ENCODE results near the gene FLOT2. TPM values are rescaled to one million over a fixed set of nuclear protein-coding genes. Genes with fewer than 3 reads are reported as not detected.
"Not testable (repeated sequence)": the region's sequence is repeated elsewhere in the genome, so short reads cannot be mapped to it uniquely, and the experiment has no call there.

FLOT2 gene
- total RNA-seq, 2 experiments from 2014 or later: 79.7 to 85.1 TPM

GRCh38 chr17:28878981-28879380 lies 18.6 kb downstream of the FLOT2 start:
- Histone ChIP-seq H3K9me3 (ENCODE audit: control insufficient read depth in 1 of 2, insufficient read depth in 1 of 2, low read length in 2 of 2) (no peaks in the 10 kb centered on the region), H3K27ac (ENCODE audit: low read depth in 1 of 2, low read length in 2 of 2) (no peak overlapping the region), H3K4me3 (ENCODE audit: low read length) (no peak overlapping the region), H3K27me3 (ENCODE audit: control insufficient read depth in 1 of 2, insufficient read depth in 2 of 2, low read length in 2 of 2) (no peaks in the 10 kb centered on the region), H3K4me1 (ENCODE audit: insufficient read depth, low read length) (no peaks in the 10 kb centered on the region), H3K36me3 (ENCODE audit: insufficient read depth, low read length) (peaks cover 60% of the 10 kb centered on the region)
- no peaks in the 10 kb centered on the region for H3K9me3 Mint-ChIP-seq
- no peaks in the 10 kb centered on the region for H3K27me3 Mint-ChIP-seq
- H3K4me3 Mint-ChIP-seq: no peak overlapping the region
- DNase-seq (no peak), ATAC-seq (ENCODE audit: poor library complexity) (no peak)
- H3K27ac Mint-ChIP-seq: no peak overlapping the region
- ChIA-PET POLR2A (interaction anchor here (1.4 kb wide), 1 partner anchor 8 kb away, joined by 4 read pairs; no protein-coding TSS in a partner anchor), CTCF (interaction anchor here (0.7 kb wide), 1 partner anchor 17 kb away, joined by 3 read pairs; no protein-coding TSS in a partner anchor)
- TF ChIP-seq, protein P1, sequence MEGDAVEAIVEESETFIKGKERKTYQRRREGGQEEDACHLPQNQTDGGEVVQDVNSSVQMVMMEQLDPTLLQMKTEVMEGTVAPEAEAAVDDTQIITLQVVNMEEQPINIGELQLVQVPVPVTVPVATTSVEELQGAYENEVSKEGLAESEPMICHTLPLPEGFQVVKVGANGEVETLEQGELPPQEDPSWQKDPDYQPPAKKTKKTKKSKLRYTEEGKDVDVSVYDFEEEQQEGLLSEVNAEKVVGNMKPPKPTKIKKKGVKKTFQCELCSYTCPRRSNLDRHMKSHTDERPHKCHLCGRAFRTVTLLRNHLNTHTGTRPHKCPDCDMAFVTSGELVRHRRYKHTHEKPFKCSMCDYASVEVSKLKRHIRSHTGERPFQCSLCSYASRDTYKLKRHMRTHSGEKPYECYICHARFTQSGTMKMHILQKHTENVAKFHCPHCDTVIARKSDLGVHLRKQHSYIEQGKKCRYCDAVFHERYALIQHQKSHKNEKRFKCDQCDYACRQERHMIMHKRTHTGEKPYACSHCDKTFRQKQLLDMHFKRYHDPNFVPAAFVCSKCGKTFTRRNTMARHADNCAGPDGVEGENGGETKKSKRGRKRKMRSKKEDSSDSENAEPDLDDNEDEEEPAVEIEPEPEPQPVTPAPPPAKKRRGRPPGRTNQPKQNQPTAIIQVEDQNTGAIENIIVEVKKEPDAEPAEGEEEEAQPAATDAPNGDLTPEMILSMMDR (IDR thresholded peaks at IDR 0.05): no peak
- peaks cover 65% of the 10 kb centered on the region for H3K36me3 Mint-ChIP-seq (ENCODE audit: low read depth)
- H3K4me1 Mint-ChIP-seq (ENCODE audit: low read depth): no peaks in the 10 kb centered on the region
- intact Hi-C loops (cut with DNase I, micrococcal nuclease): no loop called here

DNA sequence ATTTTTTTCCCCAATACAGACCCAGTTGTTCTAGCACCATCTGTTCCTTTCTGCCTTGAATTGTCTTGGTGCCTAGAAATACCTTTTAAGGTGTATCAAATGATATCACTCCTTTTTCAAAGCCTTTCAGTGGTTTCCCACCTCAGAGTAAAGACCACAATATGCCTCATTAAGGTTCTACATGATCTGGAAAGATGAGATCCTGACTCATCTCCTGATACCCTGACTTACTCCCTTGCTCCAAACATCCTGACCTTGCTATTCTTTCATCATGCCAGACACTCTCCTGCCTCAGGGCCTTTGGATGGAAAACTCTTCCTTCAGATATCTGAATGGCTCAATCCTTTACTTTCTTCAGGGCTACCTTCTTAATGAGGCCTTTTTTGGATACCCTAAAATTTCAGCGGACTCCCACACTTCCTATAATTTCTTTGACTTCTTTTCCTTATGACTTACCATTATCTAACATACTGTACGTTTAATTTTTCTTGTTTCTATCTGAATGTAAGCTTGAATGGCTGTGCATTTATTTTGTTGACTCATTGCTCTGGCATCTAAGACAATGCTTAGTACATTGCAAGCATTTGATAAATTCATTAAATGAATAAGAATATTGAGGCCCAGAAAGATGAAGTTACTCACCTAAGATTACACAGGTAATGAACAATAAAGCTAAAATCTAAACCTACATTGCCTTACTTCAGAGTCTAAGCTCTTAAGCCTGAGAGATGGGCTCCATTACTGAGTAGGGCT lies 19.2 kb downstream of the FLOT2 start:
- peaks cover 59% of the 10 kb centered on the region for H3K36me3 Mint-ChIP-seq (ENCODE audit: low read depth)
- no peak overlapping the region for H3K4me3 ChIP-seq (ENCODE audit: low read length)
- H3K27me3 Mint-ChIP-seq: no peaks in the 10 kb centered on the region
- no peaks in the 10 kb centered on the region for H3K27me3 ChIP-seq (ENCODE audit: control insufficient read depth in 1 of 2, insufficient read depth in 2 of 2, low read length in 2 of 2)
- no peaks in the 10 kb centered on the region for H3K4me1 Mint-ChIP-seq (ENCODE audit: low read depth)
- ATAC-seq (ENCODE audit: poor library complexity) (no peak), DNase-seq (no peak)
- intact Hi-C loops (cut with DNase I, micrococcal nuclease): no loop called here
- H3K9me3 ChIP-seq (ENCODE audit: control insufficient read depth in 1 of 2, insufficient read depth in 1 of 2, low read length in 2 of 2): no peaks in the 10 kb centered on the region
- no peak overlapping the region for H3K27ac Mint-ChIP-seq
- H3K4me3 Mint-ChIP-seq: no peak overlapping the region
- ChIA-PET POLR2A (no interaction called here), CTCF (no interaction called here)
- H3K4me1 ChIP-seq (ENCODE audit: insufficient read depth, low read length): no peaks in the 10 kb centered on the region
- H3K27ac ChIP-seq (ENCODE audit: low read depth in 1 of 2, low read length in 2 of 2): no peak overlapping the region
- H3K36me3 ChIP-seq (ENCODE audit: insufficient read depth, low read length): peaks cover 54% of the 10 kb centered on the region
- TF ChIP-seq, protein P1 (IDR thresholded peaks at IDR 0.05): no peak
- H3K9me3 Mint-ChIP-seq: no peaks in the 10 kb centered on the region

- H3K4me3 Mint-ChIP-seq; H3K4me1 ChIP-seq (ENCODE audit: insufficient read depth, low read length); H3K27me3 Mint-ChIP-seq; H3K27me3 ChIP-seq (ENCODE audit: control insufficient read depth in 1 of 2, insufficient read depth in 2 of 2, low read length in 2 of 2); H3K4me3 ChIP-seq (ENCODE audit: low read length); H3K27ac ChIP-seq (ENCODE audit: low read depth in 1 of 2, low read length in 2 of 2); DNase-seq; H3K4me1 Mint-ChIP-seq (ENCODE audit: low read depth); H3K27ac Mint-ChIP-seq; H3K9me3 ChIP-seq (ENCODE audit: control insufficient read depth in 1 of 2, insufficient read depth in 1 of 2, low read length in 2 of 2); POLR2A ChIA-PET; CTCF ChIA-PET; intact Hi-C loops (cut with DNase I, micrococcal nuclease); ATAC-seq (ENCODE audit: poor library complexity); H3K9me3 Mint-ChIP-seq: not testable (repeated sequence)
- H3K36me3 Mint-ChIP-seq (ENCODE audit: low read depth): peaks cover 48% of the 10 kb centered on the region
- H3K36me3 ChIP-seq (ENCODE audit: insufficient read depth, low read length): peaks cover 43% of the 10 kb centered on the region
These were observed 20.3 kb downstream of the FLOT2 start for GRCh38 chr17:28877150-28877711.

Data from CD4-positive, alpha-beta T cell (primary cell).